ENCODE results near the gene BPIFA2.
A peak's percentile ranks its signal among the peaks of the same experiment; 100 is the strongest.

The BPIFA2 gene

DNA sequence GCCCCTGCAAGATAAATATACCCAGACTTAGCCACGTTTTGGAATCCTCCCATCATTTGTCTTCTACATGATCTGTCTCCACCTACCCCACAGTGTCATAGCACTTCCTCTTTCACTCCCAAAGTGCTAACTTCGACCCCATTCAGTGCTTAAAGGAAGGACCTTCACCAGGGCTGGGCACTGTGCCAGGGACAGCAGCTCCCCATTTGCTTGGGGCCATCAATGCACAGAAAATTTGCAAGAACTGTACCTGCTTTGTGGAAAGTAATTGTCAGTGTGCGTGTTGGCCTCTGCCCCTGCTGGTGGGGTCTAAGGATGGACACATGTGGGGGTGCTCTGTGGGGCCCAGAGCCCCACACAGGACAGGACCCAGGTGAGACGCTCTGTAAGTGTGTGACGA is 5.2 kb upstream of the BPIFA2 start:
- no peaks in the 10 kb centered on the region for H3K27me3 ChIP-seq (ENCODE audit: insufficient read depth, low read depth, severe bottlenecking)
- H3K36me3 ChIP-seq, result no peaks in the 10 kb centered on the region
- no peak overlapping the region for H3K27ac ChIP-seq
- no peak overlapping the region for H3K4me3 ChIP-seq (ENCODE audit: low read depth, low read length)
- DNase-seq, result no peak
- no peak for TF ChIP-seq CTCF (IDR thresholded peaks at IDR 0.05; ENCODE audit: low read depth, low read length)
- no peaks in the 10 kb centered on the region for H3K9me3 ChIP-seq (ENCODE audit: severe bottlenecking)

DNA sequence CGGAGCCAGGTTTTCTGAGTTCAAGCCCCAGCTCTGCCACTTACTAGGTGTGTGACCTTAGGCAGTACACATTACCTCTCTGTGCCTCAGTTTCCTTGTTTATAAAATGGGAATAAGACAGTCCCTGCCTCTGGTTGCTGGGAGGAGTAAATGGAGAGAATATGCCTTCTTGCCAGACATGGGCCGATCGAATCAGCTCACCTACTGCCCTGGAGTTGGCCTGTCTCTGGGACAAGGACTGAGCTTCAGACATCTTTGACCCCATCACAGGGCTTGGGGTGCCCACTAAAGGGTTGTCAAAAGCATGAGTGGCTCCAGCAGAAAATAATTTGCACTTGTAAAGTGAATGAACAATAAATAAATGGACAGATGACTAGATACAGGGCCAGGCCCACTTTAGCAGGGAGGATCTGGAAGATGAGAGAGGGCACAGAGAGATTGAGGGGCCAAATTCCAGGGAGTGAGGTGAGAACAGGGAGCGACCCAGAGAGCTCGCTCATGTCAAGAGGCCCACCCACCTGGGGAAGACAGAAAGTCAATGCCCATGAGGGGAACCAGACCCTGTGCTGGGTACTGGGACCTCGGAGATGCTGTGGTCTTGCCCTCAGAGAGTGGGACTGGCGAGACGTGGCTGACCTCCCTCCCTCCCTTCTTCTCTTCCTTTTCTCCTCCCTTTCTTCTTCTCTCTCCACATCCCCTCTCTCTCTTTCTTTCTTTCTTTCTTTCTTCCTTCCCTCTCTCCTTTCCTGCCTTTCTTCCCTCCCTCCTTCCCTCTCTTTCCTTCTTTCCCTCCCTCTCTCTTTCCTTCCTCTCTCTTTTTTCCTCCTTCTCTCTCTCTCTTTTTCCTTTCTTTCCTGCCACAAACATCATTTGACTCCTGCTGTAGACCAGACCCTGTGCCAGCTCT is 3.9 kb upstream of the BPIFA2 start:
- DNase-seq, result no peak
- Histone ChIP-seq H3K36me3 (no peaks in the 10 kb centered on the region), H3K27ac (no peak overlapping the region), H3K9me3 (ENCODE audit: severe bottlenecking) (peaks cover 3% of the 10 kb centered on the region), H3K4me3 (ENCODE audit: low read depth, low read length) (no peak overlapping the region), H3K27me3 (ENCODE audit: insufficient read depth, low read depth, severe bottlenecking) (no peaks in the 10 kb centered on the region)
- no peak for TF ChIP-seq CTCF (IDR thresholded peaks at IDR 0.05; ENCODE audit: low read depth, low read length)

DNA sequence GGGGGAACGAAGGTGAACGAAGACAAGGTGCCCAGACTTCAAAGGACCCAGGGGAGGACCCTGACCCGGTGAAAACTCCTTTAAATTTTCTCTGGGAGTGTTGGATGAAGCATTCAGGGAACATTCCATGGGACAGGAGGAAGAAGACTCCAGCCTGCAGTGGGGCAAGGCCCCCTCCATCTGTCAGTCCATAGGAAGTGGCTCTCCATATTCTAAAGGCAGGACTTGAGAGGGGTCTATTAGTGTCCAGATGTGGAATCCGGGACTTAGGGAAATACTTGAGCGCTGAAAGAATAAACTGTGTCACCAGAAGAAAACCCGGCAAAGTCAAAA is 3.2 kb upstream of the BPIFA2 start:
- Histone ChIP-seq H3K9me3 (ENCODE audit: severe bottlenecking) (peaks cover 8% of the 10 kb centered on the region), H3K27ac (no peak overlapping the region), H3K27me3 (ENCODE audit: insufficient read depth, low read depth, severe bottlenecking) (no peaks in the 10 kb centered on the region), H3K4me3 (ENCODE audit: low read depth, low read length) (no peak overlapping the region), H3K36me3 (no peaks in the 10 kb centered on the region)
- DNase-seq, result no peak
- no peak for TF ChIP-seq CTCF (IDR thresholded peaks at IDR 0.05; ENCODE audit: low read depth, low read length)

- TF ChIP-seq CTCF (IDR thresholded peaks at IDR 0.05; ENCODE audit: low read depth, low read length), result no peak
- Histone ChIP-seq H3K27ac (no peak overlapping the region), H3K4me3 (ENCODE audit: low read depth, low read length) (no peak overlapping the region), H3K36me3 (no peaks in the 10 kb centered on the region), H3K27me3 (ENCODE audit: insufficient read depth, low read depth, severe bottlenecking) (no peaks in the 10 kb centered on the region), H3K9me3 (ENCODE audit: severe bottlenecking) (peaks cover 11% of the 10 kb centered on the region)
- DNase-seq, result peak; percentile 67
These were observed 2.4 kb upstream of the BPIFA2 start for GRCh38 chr20:33165416-33166055.

- no peak overlapping the region for H3K4me3 ChIP-seq (ENCODE audit: low read depth, low read length)
- peaks cover 16% of the 10 kb centered on the region for H3K9me3 ChIP-seq (ENCODE audit: severe bottlenecking)
- no peaks in the 10 kb centered on the region for H3K27me3 ChIP-seq (ENCODE audit: insufficient read depth, low read depth, severe bottlenecking)
- DNase-seq, result no peak
- H3K36me3 ChIP-seq, result no peaks in the 10 kb centered on the region
- no peak for TF ChIP-seq CTCF (IDR thresholded peaks at IDR 0.05; ENCODE audit: low read depth, low read length)
- H3K27ac ChIP-seq, result no peak overlapping the region
These were observed 1.3 kb upstream of the BPIFA2 start for GRCh38 chr20:33166533-33167113.

All from WERI-Rb-1 (cell line).